Retina (tissue), 1 donor: Measurements from ENCODE around the gene ZNF385C.
"Not testable (repeated sequence)": the region's sequence is repeated elsewhere in the genome, so short reads cannot be mapped to it uniquely, and the experiment has no call there.

Source experiments
- DNase-seq: peaks from one replicate; pipeline ENCODE4 v3.0.0-alpha.2; 2016

The ZNF385C gene

DNA sequence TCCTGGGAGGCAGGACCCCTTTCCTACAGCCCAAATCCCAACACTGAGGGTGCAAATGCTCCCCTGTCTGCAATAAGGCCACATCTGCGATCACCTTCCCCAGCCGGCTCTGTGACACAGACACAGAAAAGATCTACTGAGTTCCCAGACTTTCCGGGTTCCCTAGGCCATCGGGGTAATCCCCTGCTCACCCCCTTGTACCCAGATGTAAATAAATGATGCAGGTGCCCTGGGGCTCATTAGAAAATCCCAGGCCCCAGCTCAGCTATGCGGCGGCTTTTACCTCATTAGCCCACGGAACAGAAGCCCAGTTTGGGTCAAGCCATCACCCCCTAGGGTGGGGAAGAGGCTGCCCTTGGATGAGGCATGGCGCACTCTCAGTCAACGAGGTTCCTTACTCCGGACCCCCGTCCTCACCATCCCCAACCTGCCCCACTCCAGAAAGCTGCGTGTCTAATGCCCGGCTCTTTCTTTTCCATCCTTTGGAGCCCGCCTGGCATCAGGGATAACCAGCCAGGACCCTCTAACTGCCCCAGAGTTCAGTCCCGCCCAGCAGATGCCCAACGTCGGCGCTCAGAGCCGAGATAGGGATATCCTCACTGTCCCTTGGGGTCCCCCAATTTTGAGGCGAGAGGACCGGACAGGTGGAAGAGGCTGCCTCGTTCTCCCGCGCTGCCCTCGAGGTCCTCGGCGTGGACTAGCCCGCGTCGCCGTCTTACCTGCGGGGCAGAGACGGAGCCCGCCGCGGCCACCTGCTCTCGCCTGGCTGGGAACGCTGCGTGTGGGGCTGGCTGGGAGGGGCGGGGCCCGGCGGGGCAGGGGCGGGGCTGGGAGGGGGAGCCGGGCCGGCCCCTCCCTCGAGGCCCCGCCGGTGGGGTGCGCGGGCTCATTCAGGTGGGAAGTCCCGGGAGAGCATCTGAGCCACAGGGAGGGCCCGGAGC lies at the start of gene ZNF385C:
ZNF385C (minus strand) TSS at position 783 of the 941 bp plus-strand sequence. CDS start 35,417 bp downstream, outside the sequence.
- peak; percentile 51 for DNase-seq

DNA sequence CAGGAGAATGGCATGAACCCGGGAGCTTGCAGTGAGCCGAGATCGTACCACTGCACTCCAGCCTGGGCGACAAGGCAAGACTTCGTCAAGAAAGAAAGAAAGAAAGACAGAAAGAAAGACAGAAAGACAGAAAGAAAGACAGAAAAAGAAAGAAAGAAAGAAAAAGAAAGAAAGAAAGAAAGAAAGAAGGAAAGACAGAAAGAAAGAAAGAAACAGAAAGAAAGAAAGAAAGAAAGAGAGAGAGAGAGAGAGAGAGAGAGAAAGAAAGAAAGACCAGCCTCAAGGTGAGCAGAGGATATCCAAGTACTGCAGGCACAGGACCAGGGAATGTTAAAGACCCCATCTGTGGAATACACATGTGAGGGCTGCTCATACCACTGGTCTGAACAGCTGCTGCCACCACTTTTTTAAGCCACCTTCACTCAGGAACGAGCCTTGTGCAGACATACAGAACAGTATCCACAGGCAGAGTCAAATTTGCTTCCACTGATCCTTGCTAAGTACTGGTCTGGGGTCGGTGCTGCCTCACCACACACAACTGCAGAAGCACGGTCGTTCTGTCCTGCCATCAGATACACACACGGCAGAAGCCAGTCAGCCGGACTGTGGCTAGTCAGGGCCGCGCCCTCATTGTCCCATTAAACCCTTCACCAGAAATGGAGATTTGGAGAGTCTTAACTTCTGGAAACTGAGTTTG lies 48.8 kb upstream of the ZNF385C start:
- no peak for DNase-seq

- not testable (repeated sequence) for DNase-seq
Measured at GRCh38 chr17:42143138-42143537, 44.9 kb upstream of the ZNF385C start.

DNA sequence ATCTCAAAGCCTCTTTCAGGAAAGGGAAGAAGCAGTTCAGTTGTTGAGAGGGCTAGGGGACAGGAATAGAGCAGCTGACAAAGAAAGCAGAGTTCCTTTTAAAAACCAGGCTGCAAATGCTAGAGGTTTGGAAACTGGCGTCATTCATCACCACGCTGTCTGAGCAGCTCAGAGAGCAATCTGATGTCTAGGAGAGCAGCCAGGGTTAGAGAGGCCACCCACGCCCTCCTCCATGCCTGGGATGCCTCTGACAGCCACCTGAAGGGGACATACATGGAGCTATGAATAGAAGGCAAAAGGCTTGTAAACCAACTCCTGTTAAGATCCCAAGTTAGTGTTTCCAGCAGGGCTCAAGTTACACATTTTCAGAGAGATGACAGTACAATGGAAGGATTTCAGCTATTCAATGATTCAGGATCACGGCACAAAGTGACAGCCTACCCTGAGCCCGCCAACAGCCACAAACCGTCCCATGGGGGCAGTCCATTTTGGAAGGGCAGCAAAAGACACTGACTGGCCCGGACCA lies 44.2 kb upstream of the ZNF385C start:
- no peak for DNase-seq

- no peak for DNase-seq
Measured at GRCh38 chr17:42141382-42141781, 43.1 kb upstream of the ZNF385C start.

GRCh38 chr17:42140690-42141089 lies 42.4 kb upstream of the ZNF385C start:
- not testable (repeated sequence) for DNase-seq

GRCh38 chr17:42138749-42139492 lies 40.6 kb upstream of the ZNF385C start:
- DNase-seq: no peak

- DNase-seq: no peak
Measured at GRCh38 chr17:42136654-42137051, 38.4 kb upstream of the ZNF385C start.

- no peak for DNase-seq
Measured at GRCh38 chr17:42135664-42136653, 37.7 kb upstream of the ZNF385C start.

DNA sequence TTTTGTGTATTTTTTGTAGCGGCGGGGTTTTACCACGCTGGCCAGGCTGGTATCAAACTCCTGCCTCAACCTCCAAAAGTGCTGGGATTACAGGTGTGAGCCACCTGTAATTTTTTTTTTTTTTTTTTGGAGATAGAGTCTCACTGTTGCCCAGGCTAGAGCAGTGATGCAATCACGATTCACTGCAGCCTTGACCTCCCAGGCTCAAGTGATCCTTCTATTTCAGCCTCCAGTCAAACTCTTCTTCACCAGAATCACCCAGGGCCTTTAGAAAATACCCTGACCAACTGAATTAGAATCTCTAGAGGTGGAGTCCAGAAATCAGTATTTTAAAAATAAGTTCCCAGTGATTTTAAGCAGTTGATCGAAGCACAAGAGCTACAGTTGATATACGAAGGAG lies 36.9 kb upstream of the ZNF385C start:
- DNase-seq: no peak

DNA sequence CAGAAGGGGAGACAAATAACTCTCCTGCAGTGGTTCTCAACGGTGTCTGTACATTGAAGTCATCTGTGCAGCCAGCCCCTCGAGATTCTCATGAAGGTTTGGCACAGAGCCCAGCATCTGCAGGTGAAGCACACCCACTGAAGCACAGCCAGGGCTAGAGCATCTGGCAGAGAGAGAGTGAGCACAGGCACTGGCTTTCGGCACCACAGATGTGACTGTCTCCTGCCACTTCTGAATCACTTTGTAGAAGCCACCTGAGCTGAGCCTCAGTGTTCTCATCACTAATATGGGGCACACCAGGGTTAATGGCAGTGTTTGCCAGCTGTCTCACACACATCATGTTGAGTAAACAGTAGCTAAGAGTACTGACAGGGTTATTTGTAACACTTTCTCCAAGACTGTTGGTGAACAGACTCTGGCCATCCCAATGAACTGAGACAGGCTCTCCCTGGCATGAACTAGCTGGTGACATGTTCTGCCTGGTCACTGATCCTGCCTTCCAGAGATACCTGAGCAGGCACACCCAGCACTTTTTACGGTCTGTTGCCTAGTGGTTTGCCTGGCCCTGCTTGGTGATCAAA lies 35.3 kb upstream of the ZNF385C start:
- DNase-seq: no peak

DNA sequence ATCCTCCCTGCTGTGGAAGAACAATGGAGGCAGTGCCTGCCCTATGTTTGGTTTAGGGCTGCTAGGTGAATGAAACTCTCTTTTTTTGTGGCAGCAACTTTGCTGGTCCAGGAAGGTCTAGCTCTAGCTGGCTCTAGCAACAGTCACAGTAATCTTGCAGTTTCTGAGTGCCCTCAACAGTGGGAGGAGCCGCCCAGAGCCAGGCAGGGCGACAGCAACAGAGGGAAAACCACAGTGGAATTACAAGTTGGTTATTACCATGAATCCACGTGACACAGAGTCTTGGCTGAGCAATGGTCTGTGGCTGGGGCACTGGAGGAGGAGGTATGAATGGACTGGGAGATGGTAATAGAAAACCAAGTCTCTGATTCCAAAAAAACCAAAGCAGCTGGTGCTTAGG lies 34.7 kb upstream of the ZNF385C start:
- DNase-seq: no peak

GRCh38 chr17:42131981-42132432 lies 33.7 kb upstream of the ZNF385C start:
- no peak for DNase-seq

GRCh38 chr17:42131232-42131631 lies 33.0 kb upstream of the ZNF385C start:
- no peak for DNase-seq

- DNase-seq: no peak
Measured at GRCh38 chr17:42130310-42130936, 32.1 kb upstream of the ZNF385C start.

DNA sequence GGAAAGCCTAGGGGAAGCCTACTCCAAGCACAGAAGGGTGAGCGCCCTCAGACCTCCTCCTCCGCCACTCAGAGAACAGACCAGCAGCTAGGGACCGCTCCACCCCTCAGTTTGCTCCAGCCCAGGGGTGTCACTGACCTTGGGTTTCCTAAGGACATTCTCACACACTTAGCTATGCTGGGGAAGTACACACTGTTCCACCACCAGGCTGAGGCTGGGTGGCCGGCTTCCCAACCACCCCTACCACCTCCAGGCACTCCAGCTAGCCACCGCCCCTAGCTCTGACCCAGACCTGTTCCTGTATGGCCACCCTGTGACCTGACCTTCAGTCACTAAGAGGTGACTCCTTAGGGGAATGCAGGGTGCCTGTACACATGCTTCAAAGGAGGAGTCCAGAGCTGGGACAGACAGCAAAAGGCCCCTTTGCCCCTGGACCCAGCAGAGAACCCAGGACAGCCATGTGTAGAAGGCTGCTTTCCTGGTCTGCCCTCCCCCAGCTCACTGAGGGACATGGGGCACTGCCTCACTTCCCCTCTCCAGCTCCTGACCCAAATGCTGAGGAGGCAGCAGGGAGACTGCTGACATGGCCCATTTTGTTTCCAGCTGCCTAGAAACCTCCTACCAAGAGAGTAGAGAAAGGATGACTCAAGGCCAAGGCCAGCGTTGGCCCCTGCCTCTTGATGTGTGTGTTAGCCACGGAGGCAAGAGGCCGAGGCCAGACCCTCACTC lies 31.0 kb upstream of the ZNF385C start:
- DNase-seq: no peak

- no peak for DNase-seq
Measured at GRCh38 chr17:42127414-42127813, 29.1 kb upstream of the ZNF385C start.

DNA sequence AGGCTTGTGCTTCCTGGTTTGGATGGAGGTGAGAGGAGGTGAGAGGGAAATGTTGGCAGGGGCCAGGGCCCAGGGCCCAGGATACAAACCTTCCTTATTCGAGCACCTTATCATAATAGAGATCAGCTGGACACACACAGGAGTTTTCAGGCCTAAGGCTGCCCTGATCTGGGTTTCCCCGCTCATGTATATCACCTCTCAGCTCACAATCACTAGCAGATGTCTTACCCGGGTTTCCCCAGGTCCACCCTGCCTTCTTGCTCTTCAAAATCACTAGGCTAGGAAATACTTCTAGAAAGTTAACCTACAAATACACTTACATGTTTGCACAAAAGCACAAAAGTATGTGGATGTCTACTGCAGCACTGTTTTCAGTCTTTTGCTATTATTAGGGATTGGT lies 28.6 kb upstream of the ZNF385C start:
- no peak for DNase-seq

DNA sequence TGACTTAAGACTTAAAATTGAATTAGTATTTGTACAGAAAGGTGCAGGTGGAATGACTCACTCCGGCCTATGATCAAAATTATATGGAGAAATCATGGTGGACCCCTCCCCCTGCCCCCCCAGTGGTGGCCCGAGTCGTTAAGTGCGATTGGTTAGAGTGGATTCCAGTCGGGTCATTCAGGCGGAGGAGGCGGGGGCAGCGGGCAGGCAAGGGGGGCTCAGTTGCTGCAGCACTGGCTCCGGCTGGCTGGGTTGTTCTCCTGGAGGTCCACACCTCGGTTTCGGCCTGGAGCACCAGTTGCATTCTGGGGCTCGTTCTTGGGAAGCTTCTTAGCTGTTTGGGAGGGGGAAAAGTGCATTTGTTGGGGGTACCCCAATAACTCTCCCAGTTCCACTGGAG lies 27.3 kb upstream of the ZNF385C start:
- DNase-seq: no peak

DNA sequence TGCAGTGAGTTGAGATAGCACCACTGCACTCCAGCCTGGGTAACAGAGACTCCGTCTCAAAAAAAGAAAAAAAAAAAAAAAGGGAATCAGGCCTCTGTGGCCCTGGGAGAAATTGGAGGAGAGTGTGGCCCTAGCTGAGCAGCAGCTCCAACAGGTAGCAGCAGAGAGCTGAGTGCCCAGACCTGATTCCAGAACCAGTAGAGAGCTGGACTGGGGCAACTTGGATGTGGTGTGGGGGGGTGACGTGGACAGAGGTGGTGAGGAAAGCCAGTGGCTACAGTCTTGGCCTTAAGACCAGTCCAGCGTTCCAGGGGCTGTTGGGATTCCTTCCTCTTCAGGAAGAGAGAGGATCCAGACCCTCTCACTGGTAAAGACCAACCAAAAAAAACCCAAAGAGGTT lies 26.0 kb upstream of the ZNF385C start:
- no peak for DNase-seq
